NCI-H1930 (cell line): Measurements from ENCODE around the gene TIMM44.
"Not testable (repeated sequence)": the region's sequence is repeated elsewhere in the genome, so short reads cannot be mapped to it uniquely, and the experiment has no call there.

Source experiments
- DNase-seq, 2 experiments: peaks; one replicate each; lab custom pipeline; 2025; lab: John Stamatoyannopoulos, UW

The TIMM44 gene

DNA sequence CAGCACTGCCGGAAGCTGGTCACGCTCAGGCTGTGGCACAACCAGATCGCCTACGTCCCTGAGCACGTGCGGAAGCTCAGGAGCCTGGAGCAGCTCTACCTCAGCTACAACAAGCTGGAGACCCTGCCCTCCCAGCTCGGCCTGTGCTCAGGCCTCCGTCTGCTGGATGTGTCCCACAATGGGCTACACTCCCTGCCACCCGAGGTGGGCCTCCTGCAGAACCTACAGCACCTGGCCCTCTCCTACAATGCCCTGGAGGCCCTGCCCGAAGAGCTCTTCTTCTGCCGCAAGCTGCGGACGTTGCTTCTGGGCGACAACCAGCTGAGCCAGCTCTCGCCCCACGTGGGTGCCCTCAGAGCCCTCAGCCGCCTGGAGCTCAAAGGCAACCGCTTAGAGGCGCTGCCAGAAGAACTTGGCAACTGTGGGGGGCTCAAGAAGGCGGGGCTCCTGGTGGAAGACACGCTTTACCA, 43.0 kb downstream of the TIMM44 start:
- no peak for DNase-seq

DNA sequence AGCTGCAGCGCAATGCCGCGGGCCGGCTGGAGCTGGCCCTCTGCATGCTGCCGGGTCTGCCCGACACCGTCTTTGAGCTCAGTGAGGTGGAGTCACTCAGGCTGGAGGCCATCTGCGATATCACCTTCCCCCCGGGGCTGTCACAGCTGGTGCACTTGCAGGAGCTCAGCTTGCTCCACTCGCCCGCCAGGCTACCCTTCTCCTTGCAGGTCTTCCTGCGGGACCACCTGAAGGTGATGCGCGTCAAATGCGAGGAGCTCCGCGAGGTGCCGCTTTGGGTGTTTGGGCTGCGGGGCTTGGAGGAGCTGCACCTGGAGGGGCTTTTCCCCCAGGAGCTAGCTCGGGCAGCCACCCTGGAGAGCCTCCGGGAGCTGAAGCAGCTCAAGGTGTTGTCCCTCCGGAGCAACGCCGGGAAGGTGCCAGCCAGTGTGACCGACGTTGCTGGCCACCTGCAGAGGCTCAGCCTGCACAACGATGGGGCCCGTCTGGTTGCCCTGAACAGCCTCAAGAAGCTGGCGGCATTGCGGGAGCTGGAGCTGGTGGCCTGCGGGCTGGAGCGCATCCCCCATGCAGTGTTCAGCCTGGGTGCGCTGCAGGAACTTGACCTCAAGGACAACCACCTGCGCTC, 43.6 kb downstream of the TIMM44 start:
- DNase-seq: no peak

DNA sequence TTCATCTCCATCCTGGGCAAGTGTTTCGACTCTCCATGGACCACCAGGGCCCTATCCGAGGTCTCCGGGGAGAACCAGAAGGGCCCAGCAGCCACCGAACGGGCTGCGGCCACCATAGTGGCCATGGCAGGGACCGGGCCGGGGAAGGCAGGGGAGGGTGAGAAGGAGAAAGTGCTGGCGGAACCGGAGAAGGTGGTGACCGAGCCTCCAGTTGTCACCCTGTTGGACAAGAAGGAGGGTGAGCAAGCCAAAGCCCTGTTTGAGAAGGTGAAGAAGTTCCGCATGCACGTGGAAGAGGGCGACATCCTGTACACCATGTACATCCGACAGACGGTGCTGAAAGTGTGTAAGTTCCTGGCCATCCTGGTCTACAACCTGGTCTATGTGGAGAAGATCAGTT, 44.5 kb downstream of the TIMM44 start:
- DNase-seq: no peak

DNA sequence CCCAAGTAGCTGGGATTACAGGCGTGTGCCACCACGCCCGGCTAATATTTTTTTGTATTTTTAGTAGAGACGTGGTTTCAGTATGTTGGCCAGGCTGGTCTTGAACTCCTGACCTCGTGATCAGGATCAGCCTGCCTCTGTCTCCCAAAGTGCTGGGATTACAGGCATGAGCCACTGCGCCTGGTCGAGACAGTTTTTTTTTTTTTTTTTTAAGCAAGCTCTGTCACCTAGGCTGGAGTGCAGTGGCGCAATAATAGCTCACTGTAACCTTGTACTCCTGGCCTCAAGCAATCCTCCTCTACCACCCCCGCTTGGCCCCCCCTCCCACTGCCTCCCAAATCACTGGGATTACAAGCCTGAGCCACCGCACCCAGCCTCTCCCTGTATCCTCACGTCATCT, 46.2 kb downstream of the TIMM44 start:
- no peak for DNase-seq

DNA sequence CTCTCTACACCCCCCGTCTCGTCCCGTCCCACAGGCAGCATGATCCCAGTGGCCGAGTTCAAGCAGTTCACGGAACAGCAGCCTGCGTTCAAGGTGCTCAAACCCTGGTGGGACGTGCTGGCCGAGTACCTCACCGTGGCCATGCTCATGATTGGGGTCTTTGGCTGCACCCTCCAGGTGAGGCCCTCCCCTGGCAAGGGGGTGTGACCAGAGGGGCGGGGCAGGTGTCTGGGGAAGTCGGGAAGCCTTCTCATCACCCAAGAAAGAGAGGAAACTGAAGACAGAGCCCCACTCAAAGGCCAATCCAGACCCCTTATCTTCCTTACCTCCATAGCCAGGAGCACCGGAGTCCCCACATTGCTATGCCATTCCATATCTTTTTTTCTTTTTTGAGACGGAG, 47.9 kb downstream of the TIMM44 start:
- DNase-seq: no peak

DNA sequence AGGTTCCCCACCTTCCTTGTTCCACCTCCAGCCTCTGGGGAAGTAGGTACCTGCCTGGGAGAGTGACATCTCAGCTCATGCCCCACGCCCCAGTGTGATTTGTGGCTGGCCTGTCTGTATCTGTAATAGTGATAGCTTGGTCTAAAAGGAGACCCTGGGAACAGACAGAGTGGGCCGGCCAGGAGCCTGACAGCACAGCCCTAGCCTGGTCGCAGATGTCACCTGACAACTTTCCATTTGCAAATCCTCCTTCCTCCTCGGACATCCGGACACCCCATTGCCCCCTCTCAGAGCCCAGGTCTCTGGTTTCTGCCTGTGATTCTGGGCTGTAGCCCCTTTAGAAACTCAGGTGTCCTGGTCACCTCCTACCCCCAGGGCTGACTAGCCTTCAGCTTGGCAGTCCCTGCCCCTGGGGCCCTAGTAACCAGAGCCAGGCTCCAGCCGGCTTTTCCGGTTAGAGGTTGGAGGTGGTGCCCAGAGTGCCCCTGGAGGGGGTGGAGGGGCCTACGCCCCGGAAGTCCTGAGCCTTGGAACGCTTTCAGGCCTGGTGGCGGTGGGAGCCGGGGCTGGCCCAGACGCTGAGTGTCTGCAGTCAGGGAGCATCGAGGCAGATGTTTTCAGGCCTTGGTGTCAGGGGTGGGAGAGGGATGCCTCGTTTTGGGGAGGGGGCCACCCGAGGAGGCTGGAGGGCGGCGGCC, 48.7 kb downstream of the TIMM44 start:
- no peak for DNase-seq

DNA sequence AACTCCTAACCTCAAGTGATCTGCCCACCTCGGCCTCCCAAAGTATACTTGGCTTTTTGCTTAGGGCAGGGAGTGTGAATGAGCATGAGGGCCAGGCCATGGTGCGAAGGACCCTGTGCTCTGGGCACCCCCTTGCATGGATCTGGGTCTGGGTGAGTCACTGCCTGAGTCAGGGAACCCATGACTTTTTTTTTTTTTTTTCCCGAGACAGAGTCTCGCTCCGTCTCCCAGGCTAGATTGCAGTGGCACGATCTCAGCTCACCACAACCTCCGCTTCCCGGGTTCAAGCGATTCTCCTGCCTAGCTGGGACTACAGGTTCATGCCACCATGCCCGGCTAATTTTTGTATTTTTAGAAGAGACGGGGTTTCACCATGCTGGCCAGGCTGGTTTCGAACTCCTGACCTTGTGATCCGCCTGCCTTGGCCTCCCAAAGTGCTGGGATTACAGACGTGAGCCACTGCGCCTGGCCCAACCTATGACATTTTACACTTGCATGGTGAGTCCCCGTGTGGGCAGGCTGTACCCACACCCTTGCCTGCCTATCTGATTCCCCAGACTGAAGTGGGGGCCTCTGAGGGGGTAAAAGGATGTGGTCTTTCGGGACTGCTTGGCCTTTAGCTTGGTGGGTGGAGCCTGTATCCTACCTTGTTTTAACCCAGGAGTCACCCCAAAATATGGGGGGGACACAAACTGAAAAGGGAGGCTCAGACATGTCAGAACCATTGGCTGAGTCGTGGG, 49.9 kb downstream of the TIMM44 start:
- DNase-seq: not testable (repeated sequence)

DNA sequence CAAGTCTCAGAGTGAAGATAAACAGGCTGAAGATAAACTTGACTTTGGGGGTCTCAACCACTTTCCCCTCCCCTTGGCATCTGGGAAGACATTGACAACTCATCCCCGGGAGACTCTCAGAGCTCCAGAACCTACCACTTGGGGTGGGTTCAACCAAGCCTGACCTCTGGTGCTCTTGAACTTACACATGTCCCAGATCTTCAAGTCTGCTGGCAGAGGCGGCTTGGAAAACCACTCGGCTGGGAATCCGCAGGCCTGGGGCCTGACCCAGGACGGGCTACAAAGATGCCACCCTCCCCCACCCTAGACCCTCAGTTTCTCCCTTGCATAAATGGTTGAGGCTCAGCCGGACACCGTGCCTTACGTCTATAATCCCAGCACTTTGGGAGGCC, 54.6 kb downstream of the TIMM44 start:
- no peak for DNase-seq

DNA sequence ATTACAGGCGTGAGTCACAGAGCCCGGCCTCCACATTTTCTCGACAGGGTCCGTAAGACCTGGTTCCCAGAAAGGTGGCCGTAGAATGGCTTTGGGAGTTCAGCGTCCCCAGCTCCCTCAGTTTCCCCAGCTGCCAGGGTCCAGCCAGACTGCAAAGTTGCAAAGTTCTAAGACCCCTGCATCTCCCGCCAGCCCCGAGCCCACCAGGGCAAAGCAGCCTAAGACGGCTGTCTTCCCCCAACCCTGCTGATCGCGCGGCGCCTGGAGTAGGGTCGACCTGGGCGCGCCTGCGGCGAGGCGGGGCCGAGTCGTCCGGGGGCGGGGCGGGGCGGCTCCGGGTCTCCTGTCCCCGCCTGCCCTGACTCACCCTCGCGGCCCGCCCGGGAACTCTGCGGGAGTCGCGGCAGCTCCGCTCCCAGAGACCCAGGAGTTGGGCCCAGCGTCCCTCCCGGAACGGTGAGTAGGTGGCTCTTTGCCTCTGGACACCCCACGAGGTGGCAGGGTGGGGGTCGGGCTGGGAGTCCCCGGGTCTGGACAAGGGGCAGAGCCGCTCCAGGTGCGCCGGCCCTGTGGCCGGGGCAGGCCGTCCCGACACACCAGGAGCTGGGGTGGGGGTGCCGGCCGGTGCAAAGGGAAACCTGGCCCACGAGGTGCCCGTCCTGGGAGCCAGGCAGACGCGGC, 55.2 kb downstream of the TIMM44 start, which contains the start of gene LRRC8E:
Gene LRRC8E (plus strand): TSS at position 366 of the 681 bp plus-strand sequence. CDS start 7,094 bp downstream, outside the sequence.
- DNase-seq: peak; percentile 15 to 24

DNA sequence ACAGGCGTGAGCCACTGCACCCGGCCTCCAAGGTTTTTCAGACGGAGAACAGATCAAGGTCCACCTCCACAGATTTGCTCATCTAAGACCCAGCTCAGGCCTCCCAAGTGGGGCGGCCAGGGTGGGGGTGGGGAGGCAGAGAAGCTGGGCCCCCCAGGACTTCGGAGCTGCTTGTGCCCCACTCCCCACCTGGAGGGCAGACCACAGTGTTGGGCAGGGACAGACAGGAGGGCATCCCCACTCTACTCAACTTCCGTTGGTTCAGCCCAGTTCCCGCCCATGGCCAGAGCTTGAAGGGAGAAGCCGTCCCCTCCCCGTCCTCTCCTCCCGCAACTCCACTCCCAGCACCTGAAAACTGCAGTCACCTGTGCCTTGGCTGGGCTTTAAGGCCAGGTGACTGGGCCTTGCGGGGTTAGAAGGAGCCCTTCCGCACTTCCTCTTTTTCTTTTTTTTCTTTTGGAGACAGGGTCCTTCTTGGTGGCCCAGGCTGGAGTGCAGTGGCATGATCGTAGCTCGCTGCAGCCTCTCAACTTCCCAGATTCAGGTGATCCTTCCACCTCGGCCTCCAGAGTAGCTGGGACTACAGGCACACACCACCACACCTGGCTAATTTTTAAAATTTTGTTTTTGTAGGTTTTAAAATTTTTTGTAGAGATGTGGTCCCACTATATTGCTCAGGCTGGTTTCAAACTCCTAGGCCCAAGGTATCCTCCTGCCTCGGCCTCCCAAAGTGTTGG, 55.9 kb downstream of the TIMM44 start:
- no peak for DNase-seq

DNA sequence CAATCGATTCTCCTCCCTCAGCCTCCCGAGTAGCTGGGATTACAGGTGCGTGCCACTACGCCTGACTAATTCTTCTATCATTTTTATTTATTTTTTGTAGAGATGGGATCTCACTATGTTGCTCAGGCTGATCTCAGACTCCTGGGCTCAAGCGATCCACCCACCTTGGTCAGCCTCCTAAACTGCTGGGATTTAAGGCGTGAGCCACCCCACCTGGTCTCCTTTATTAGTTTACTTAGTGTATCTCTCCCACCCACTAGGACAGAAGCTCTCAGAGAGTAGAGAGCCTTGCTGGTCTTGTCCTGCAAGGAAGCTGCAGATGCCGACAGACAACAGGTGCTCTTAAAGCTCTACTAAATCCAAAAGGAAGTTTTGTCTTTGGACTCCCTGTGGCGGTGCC, 57.6 kb downstream of the TIMM44 start:
- no peak for DNase-seq

DNA sequence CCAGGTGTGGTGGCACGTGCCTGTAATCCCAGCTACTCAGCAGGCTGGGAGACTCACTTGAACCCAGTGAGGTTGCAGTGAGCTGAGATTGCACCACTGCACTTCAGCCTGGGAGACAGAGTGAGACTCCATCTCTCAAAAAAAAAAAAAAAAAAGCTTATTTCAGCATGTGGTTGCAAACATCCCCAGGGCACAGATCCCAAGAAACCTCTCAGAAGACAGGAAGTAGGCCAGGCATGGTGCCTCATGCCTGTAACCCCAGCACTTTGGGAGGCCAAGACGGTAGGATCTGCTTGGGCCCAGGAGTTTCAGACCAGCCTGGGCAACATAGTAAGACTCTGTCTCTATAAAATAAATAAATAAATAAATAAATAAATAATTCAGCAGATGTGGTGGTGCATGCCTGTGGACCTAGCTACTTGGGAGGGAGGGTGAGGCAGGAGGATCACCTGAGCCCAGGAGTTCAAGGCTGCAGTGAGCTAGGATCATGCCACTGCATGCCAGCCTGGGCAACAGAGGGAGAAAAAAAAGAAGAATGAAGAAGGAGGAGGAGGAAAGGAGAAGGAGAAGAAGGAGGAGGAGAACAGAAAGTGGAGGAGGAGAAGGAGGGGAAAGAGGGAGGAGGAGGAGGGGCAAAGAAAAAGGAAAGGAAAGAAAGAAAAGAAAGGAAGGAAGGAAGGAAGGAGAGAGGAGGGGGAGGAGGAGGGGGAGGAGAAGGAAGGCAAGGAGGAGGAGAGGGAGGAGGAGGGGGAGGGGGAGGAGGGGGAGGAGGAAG, 59.5 kb downstream of the TIMM44 start:
- no peak for DNase-seq

DNA sequence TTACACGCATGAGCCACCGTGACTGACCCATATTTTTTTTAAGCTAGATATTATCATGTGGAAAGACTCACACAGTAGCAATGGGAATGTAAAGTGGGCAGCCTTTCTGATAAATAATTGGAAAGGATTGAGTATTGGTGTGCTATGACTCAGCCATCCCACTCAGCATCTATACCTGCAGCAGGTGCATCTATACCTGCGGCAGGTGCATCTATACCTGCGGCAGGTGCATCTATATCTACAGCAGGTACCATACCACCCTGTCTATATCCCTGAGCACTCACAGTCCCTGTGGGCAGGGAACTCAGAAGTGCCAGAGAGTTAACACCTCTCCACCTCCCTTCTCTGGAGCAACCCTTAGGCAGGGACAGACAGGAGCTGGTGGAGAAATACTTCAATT, 60.4 kb downstream of the TIMM44 start:
- DNase-seq: no peak

DNA sequence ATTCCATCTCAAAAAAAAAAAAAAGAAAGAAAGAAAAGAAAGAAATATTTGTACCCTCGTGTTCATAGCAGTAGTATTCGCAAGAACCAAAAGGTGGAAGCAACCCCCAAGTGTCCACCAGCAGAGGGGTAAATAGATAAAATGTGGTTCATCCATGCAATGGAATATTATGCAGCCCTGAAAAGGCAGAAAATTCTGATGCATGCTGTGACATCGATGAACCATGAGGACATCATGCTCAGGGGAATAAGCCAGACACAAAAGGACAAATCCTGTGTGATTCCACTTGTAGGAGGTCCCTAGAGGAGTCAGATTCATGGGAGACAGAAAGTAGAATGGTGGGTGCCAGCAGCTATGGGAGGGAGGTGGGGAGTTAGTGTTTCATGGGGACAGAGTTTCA, 61.6 kb downstream of the TIMM44 start:
- DNase-seq: no peak

DNA sequence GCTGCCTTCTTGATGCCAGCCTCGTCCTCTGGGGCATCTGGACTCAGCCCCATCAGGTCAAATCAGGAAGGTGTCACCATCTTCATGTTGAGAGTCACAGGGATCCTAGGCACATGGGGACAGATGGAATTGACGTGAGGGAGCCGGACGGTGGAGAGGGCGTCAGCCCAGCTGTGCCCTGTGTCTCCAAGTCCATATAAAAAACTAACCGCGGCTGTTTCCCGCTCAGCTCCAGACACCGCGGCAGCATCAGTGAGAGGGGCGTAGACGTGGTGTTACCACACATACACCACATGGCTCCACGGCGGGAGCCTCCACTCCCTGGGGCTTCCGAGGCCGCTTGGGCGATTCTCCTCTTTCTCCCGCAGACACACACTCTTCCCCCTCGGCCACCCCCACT, 63.6 kb downstream of the TIMM44 start:
- DNase-seq: no peak

DNA sequence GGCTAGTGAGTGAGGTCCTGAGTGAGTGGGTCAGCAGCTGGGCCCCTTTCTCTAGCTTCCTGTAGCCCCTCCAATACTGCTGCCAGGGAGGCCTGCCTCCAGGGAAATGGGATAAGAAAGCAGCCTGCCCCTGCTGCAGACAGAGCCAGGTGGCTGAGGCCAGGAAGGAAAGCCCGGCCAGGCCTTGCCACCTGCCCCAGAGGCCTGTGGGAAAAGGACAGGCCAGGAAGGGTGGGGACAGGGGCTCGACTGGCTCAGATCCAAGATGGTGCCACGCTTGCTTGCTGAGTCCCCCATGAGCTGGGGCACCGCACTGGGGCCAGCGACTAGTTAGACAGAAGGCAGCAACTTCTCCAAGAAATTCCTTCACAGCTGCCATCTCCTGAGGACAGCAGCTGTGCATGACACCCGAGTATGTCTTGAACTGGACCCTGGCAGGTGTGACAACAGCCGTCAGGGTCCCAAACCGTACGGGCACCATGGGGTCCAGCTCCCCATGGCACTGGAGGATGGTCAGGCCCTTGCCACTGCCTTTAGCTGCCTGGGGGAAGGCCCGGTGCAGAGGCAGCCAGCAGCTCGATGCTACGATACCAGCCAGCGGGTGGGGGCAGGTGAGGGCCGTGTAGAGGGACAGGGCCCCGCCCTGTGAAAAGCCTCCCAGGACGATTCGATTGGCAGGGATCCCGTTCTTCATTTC, 64.2 kb downstream of the TIMM44 start:
- no peak for DNase-seq

DNA sequence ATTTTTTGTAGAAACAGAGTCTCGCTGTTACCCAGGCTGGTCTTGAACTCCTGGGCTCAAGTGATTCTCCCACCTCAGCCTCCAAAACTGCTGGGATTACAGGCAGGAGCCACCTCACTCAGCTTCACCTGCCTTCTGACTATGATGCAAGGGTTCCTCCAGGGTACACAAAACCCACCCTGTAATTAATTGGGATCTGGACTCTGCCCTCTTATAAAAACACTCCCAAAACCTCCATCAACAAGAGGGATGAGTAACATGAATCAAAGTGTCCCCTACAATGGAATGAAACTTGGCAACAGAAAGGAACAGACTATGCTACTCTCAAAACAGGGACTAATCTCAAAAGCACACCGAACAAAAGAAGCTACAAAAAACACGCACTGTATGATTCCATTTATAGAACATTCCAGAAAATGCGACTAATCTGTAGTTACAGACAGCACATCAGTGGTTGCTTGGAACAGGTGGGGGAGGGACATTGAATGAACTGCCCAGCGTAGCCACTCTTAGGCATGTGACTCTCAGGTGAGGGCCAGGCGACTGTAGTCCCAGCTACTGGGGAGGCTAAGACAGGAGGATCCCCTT, 66.1 kb downstream of the TIMM44 start:
- no peak for DNase-seq
